Smooth muscle cell (in vitro differentiated cells): ENCODE measurements around the gene RIPOR1. TPM values are rescaled to one million over a fixed set of nuclear protein-coding genes. Genes with fewer than 3 reads are reported as not detected.

Experiments used
- DNase-seq: peaks from one replicate; lab custom pipeline; 2025; ENCODE audit not compliant: unreplicated experiment; lab: John Stamatoyannopoulos, UW
- H2AFZ ChIP-seq: fragments of 200-600 bp; sonication (generic); 2 replicates; pipeline ENCODE4 v1.6.0; 2016; ENCODE audit warnings: antibody characterized with exemption, low read depth, mild to moderate bottlenecking
- H3F3A ChIP-seq: fragments of 200-600 bp; sonication (generic); 2 replicates; pipeline ENCODE4 v1.6.0; 2017; ENCODE audit warnings: antibody characterized with exemption, low read depth
- H3K27ac ChIP-seq: fragments of 200-600 bp; sonication (generic); 2 replicates; pipeline ENCODE4 v1.5.1; 2016; ENCODE audit warnings: low read depth, mild to moderate bottlenecking
- H3K27me3 ChIP-seq: fragments of 200-600 bp; sonication (generic); 2 replicates; pipeline ENCODE4 v1.6.1; 2016; ENCODE audit warnings: low read depth, mild to moderate bottlenecking
- H3K36me3 ChIP-seq: fragments of 200-600 bp; sonication (generic); 2 replicates; pipeline ENCODE4 v1.5.1; 2016; ENCODE audit warnings: low read depth
- H3K4me1 ChIP-seq: fragments of 200-600 bp; sonication (generic); 2 replicates; pipeline ENCODE4 v1.5.1; 2016; ENCODE audit warnings: low read depth
- H3K4me2 ChIP-seq: fragments of 200-600 bp; sonication (generic); 2 replicates; pipeline ENCODE4 v1.6.0; 2016; ENCODE audit warnings: mild to moderate bottlenecking
- H3K4me3 ChIP-seq: fragments of 200-600 bp; sonication (generic); 2 replicates; pipeline ENCODE4 v1.5.1; 2016; ENCODE audit warnings: mild to moderate bottlenecking
- H3K79me2 ChIP-seq: fragments of 200-600 bp; sonication (generic); 2 replicates; pipeline ENCODE4 v1.6.0; 2016; ENCODE audit warnings: low read depth, mild to moderate bottlenecking
- H3K9ac ChIP-seq: fragments of 200-600 bp; sonication (generic); 2 replicates; pipeline ENCODE4 v1.6.0; 2016; ENCODE audit warnings: low read depth
- H3K9me3 ChIP-seq: fragments of 200-600 bp; sonication (generic); replicated peaks from 2 replicates; pipeline ENCODE4 v1.5.1; 2016; ENCODE audit warnings: low read depth
- H4K20me1 ChIP-seq: fragments of 200-600 bp; sonication (generic); 2 replicates; pipeline ENCODE4 v1.6.0; 2016; ENCODE audit warnings: low read depth
- WGBS: methylation state at CpG from one replicate; pipeline ENCODE4 v1.1.7; 2016; ENCODE audit warnings: low lambda C conversion rate; 5-methylcytosine and 5-hydroxymethylcytosine counted together
- polyA plus RNA-seq: library from polyadenylated mRNA; unstranded; fragments of >200 nt; fragmentation: Nextera tagmentation; extraction: Ambion mirVana; gene quantifications from 2 replicates; pipeline ENCODE4 v1.2.1, GENCODE V29; 2016
- total RNA-seq: library from RNA; depleted of rRNA; stranded (reverse); fragments of >200 nt; gene quantifications from 2 replicates; pipeline ENCODE4 v1.2.3, GENCODE V29; 2014
- TF ChIP-seq, protein P1 (sequence below): fragments of 200-600 bp; sonication (generic); IDR thresholded peaks from 2 replicates; pipeline ENCODE4 v1.5.1; 2017; ENCODE audit warnings: borderline replicate concordance, mild to moderate bottlenecking, antibody characterized with exemption; ENCODE audit not compliant: insufficient read depth, poor library complexity, severe bottlenecking

Gene RIPOR1
- total and polyA plus RNA-seq, 2 experiments from 2014 or later = 26.6 to 47.3 TPM

- TF ChIP-seq, protein P1, sequence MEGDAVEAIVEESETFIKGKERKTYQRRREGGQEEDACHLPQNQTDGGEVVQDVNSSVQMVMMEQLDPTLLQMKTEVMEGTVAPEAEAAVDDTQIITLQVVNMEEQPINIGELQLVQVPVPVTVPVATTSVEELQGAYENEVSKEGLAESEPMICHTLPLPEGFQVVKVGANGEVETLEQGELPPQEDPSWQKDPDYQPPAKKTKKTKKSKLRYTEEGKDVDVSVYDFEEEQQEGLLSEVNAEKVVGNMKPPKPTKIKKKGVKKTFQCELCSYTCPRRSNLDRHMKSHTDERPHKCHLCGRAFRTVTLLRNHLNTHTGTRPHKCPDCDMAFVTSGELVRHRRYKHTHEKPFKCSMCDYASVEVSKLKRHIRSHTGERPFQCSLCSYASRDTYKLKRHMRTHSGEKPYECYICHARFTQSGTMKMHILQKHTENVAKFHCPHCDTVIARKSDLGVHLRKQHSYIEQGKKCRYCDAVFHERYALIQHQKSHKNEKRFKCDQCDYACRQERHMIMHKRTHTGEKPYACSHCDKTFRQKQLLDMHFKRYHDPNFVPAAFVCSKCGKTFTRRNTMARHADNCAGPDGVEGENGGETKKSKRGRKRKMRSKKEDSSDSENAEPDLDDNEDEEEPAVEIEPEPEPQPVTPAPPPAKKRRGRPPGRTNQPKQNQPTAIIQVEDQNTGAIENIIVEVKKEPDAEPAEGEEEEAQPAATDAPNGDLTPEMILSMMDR = no peak
- H4K20me1 ChIP-seq = peaks cover 53% of the 10 kb centered on the region
- H3K9me3 ChIP-seq = no peaks in the 10 kb centered on the region
- H3K27ac ChIP-seq = no peak overlapping the region
- H3K27me3 ChIP-seq = no peaks in the 10 kb centered on the region
- H3K4me3 ChIP-seq = no peak overlapping the region
- H3K36me3 ChIP-seq = peaks cover 7% of the 10 kb centered on the region
- H3K9ac ChIP-seq = no peak overlapping the region
- H3K79me2 ChIP-seq = peaks cover 45% of the 10 kb centered on the region
- peaks cover 5% of the 10 kb centered on the region for H3K4me1 ChIP-seq
- no peak overlapping the region for H2AFZ ChIP-seq
- H3K4me2 ChIP-seq = no peak overlapping the region
- WGBS = 91% methylated on average over 4 of the region's 4 CpGs
- no peak for DNase-seq
- peaks cover 3% of the 10 kb centered on the region for H3F3A ChIP-seq
Measured at GRCh38 chr16:67593288-67593687, 64.7 kb downstream of the RIPOR1 start.

- DNase-seq = no peak
- H3K27me3 ChIP-seq = no peaks in the 10 kb centered on the region
- H3F3A ChIP-seq = peaks cover 3% of the 10 kb centered on the region
- H2AFZ ChIP-seq = no peak overlapping the region
- TF ChIP-seq, protein P1 = no peak
- peaks cover 57% of the 10 kb centered on the region for H4K20me1 ChIP-seq
- no peak overlapping the region for H3K4me2 ChIP-seq
- peaks cover 5% of the 10 kb centered on the region for H3K4me1 ChIP-seq
- no peak overlapping the region for H3K27ac ChIP-seq
- H3K79me2 ChIP-seq = peaks cover 49% of the 10 kb centered on the region
- H3K9ac ChIP-seq = no peak overlapping the region
- H3K9me3 ChIP-seq = no peaks in the 10 kb centered on the region
- peaks cover 7% of the 10 kb centered on the region for H3K36me3 ChIP-seq
- no peak overlapping the region for H3K4me3 ChIP-seq
Measured at GRCh38 chr16:67593701-67594100, 65.1 kb downstream of the RIPOR1 start.

DNA sequence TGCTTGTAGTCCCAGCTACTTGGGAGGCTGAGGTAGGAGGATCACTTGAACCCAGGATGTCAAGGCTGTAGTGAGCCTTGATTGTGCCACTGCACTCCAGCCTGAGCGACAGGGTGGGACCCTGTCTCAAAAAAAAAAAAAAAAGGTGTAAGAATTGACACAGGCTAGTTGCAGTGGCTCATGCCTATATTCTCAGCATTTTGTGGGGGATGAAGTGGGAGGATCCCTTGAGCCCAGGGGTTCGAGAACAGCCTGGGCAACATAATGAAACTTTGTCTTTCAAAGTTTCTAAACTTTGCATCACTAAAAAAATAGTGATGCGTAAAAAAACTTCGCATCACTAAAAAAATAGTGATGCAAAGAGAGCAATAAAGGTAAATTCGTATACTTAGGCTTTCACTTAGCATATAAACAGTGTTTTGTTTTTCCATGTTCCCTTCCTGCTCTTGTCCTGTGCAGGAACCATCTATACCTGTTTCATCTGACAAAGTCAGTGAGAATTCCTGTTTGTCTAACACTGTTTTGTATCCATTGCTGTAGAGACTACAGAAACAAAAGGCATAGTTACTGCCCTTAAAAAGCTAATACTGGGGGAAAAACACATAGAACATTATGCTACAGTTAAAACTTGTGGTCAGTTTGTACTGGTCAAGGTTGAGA lies 65.8 kb downstream of the RIPOR1 start:
- Histone ChIP-seq H3K4me3 (no peak overlapping the region), H3K79me2 (peaks cover 53% of the 10 kb centered on the region), H2AFZ (no peak overlapping the region), H4K20me1 (peaks cover 63% of the 10 kb centered on the region), H3K27me3 (no peaks in the 10 kb centered on the region), H3K9me3 (no peaks in the 10 kb centered on the region), H3K4me2 (no peak overlapping the region), H3K4me1 (peaks cover 5% of the 10 kb centered on the region), H3F3A (peaks cover 3% of the 10 kb centered on the region), H3K9ac (no peak overlapping the region), H3K36me3 (peaks cover 7% of the 10 kb centered on the region), H3K27ac (no peak overlapping the region)
- 76% methylated on average over 5 of the region's 5 CpGs for WGBS
- TF ChIP-seq, protein P1 = no peak
- no peak for DNase-seq

DNA sequence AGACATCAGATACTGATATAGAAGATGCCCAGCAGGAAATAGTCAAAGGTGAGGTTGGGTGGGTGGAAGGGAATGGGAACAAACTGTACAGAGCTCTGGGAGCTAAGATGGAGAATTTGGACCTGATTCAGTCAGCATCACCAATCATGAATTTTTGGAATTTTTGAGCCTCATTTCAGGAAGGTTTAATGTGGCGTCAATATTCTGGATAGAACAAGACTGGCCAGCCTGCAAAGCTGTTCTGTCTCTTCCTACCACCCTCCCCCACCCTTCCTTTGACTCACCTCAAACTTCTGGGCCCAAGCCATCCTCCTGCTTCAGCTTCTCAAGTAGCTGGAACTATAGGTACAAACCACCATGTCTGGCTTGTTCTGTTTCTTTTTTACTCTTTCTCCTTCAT lies 66.3 kb downstream of the RIPOR1 start:
- peaks cover 5% of the 10 kb centered on the region for H3K4me1 ChIP-seq
- H3K27ac ChIP-seq = no peak overlapping the region
- WGBS = 80% methylated on average over 1 of the region's 1 CpG
- no peak overlapping the region for H3K4me3 ChIP-seq
- no peak overlapping the region for H3K4me2 ChIP-seq
- peaks cover 68% of the 10 kb centered on the region for H4K20me1 ChIP-seq
- no peaks in the 10 kb centered on the region for H3K27me3 ChIP-seq
- no peak overlapping the region for H2AFZ ChIP-seq
- H3K9me3 ChIP-seq = no peaks in the 10 kb centered on the region
- no peak for DNase-seq
- H3F3A ChIP-seq = peaks cover 3% of the 10 kb centered on the region
- peaks cover 58% of the 10 kb centered on the region for H3K79me2 ChIP-seq
- TF ChIP-seq, protein P1 = no peak
- H3K36me3 ChIP-seq = peaks cover 1% of the 10 kb centered on the region
- no peak overlapping the region for H3K9ac ChIP-seq
